Activated CD4-positive, alpha-beta T cell treated with anti-CD3 and anti-CD28 coated beads for 24 hours (primary cell): ENCODE measurements around the gene RALB.
"Not testable (repeated sequence)": the region's sequence is repeated elsewhere in the genome, so short reads cannot be mapped to it uniquely, and the experiment has no call there.

Experiments
- DNase-seq, 2 donors: peaks; one replicate each; pipeline ENCODE4 v3.0.0-alpha.2; 2020; ENCODE audit warnings: low read depth in 2 of 2

The RALB gene

DNA sequence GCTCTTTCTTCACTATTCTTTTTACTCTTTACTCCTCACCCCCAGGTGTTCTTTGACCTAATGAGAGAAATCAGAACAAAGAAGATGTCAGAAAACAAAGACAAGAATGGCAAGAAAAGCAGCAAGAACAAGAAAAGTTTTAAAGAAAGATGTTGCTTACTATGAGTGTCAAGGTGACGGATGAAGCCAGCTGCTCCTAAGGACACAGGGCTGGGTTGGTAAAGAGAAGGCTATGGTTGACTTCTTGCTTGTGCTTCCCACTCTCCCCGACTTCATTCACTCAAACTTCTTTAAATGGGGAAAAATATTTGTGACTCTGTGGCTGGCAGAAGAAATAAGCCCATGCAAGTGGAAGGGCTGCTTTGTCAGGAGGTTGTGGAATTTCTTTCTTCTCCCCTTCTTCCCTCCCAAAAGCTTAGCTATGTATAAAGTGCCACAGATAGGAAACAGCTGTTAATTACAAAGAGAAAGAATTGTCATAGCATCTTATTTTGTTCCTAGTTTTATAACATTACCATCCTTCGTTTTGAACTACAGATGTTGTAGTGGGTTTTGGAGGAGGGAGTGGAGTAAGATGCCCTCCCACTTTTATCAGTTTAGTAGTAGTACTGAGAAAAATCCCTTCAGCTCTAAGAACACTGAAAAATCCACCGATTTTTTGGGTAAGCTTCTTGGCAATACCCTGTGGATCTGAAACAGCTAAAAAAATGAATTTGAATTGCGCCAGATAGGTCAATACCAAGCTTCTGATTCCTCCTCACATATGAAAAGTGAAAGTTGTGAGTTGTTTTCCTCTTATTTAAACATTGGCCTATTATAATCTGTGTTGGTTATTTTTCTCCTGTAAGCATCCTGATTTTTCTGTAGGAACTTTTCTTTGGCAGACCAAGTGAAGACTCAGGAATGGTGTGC is 40.7 kb downstream of the RALB start:
- no peak for DNase-seq

DNA sequence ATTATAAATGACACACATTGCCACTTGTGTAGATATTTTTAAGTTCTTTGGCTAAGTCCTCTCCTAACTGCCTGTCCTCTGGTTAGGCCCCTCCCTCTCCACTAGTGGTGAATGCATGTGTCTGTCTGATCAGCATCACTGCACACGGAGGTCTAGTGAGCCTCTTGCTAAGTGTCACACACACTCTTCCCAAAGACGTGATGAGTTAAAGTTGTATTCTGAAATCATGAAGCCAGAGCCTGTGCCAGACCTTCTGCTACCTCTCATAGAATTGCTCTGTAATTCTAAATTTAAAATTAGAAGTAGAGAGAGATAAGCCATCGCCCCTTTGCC is 41.3 kb downstream of the RALB start:
- no peak for DNase-seq

DNA sequence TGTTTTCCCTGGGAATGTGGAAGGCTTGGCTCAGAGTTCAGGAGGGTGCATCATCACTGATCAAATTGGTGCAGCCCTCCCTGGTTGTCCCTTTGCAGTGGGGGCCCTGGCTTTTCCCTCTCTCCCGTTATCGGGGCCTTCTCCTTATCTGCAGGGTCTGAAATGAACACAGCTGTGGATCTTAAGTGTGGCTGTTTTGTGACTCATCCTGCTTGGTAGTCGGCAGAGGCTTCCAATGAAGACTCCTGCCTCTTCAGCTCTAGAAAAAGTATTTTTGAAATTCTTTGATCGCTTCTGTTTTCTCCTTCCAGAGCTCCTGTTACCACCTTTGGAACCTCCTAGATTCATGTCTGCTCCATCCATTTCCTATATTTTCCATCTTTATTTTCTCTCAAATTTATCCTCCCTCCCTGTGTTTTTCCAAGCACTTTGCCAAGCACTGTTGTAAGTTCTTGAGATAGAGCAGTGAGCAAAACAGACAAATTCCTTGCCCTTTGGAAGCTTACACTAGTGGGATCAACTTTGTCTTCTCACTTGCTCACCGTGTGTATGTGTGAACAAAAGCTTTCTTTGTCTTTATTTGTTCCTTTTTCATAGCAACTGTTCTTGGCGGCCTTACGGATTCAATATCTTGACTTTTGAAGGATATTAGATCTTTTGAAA is 45.7 kb downstream of the RALB start:
- DNase-seq, result no peak

GRCh38 chr2:120299004-120299403 is 46.4 kb downstream of the RALB start:
- DNase-seq, result no peak

GRCh38 chr2:120299561-120299960 is 46.9 kb downstream of the RALB start:
- no peak for DNase-seq

GRCh38 chr2:120300385-120300784 is 47.7 kb downstream of the RALB start:
- no peak for DNase-seq

DNA sequence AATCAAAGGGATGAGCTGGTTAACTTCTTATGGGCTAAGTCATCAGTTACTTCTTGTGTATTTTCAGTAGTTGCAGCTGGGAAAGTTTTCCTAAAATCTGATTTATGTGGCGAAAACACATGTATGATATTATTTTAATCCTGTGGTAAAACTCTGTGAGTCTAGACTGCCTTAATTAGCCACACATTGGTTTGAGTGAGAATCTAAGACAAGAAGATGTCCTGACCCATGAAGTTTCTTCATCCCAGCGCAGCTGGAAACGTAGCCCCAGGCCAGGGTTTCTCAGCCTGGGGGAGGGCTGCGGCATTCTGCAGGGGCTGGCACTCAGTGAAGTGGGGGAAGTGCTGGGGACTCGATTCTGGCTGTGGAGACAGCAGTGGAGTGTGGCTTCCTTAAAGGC is 48.6 kb downstream of the RALB start:
- no peak for DNase-seq

DNA sequence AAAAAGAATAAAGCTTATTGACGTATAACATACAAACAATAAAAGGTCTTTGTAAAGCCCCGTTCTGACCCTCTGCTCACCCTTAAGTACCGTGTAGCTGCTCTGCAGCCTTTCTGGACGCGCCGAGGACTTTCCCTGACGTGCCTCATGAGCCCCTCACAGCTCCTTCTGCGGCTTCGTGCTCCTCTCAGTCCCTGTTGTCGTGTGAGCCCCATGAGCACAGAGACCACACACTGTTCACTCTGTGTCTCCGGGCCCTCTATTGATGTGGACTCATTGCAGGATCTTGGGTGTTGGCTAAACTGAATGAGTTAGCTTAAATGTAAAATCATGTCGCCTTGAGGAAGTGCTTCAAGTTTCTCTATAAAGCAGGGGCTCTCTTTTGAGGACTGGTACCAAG is 49.6 kb downstream of the RALB start:
- DNase-seq, result no peak

DNA sequence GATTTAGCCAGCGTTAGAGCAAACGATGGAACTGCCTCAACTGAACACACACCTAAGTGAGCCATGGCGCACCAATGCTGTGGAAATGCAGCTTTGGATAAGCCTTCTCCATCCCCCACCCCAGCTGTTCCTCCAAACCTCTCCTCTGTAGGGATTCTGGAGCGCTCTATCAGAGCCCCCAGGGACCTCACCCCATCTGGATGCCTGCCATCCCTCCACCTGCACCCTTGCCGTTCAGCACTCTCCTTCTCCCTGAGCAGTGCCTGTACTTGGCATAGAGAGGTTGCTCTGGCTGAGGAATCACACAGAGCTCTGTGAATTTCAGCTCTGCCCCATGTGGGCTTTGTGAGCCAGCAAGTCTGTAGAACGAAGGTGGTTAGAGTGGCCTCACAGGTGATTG is 50.5 kb downstream of the RALB start:
- DNase-seq, result no peak

DNA sequence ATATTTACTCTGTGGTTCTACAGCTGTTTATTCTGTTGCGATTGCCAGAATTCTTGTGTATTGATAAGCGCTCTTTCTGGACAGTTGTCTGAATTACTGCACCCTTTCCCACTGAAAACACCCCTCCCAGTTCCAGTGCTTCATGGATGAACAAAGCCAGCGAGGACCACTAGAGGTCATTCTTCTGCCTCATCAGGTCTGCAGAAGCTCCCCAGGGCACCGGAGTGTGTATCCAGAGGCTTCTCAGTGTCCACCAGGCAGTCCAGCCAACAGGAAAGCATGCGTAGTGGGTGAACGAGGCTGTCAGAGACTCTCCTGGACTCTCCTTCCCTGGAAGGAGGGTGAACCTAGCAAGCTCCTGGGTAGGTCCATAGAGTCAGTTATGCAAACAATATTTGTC is 52.6 kb downstream of the RALB start:
- no peak for DNase-seq

GRCh38 chr2:120305937-120306490 is 53.4 kb downstream of the RALB start:
- no peak for DNase-seq

GRCh38 chr2:120307482-120307881 is 54.8 kb downstream of the RALB start:
- DNase-seq, result no peak

- DNase-seq, result no peak
These were observed 55.6 kb downstream of the RALB start for GRCh38 chr2:120308038-120308910.

DNA sequence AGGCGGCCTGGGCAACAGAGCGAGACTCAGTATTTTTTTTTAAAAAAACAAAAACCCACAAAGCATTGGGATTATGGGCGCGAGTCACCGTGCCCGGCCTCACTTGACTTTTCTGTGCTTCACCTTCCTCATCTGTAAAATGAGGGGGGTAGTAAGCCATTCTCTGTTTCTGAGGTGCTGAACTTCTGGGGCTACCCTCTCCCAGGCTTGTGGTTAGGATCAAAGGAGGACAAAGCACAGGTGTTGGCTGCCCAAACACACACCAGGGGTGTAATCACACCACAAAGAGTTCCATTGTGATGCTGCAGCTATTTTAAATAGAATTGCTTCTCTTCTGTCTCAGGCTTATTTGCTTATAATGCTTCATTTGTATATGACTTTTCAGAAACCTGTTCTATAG is 57.5 kb downstream of the RALB start:
- DNase-seq, result no peak

DNA sequence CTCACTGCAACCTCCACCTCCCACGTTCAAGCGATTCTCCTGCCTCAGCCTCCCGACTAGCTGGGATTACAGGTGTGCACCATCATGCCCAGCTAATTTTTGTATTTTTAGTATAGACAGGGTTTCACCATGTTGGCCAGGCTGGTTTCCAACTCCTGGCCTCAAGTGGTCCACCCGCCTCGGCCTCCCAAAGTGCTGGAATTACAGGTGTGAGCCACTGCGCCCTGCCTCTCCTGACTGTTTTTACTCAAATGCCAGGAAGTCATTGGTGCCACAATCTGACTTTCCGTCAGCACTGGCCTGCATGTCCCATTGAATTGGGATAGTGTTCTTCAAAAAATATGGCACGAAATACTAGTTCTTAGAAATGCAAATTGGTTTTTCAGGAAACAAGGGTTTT is 58.2 kb downstream of the RALB start:
- DNase-seq, result not testable (repeated sequence)

GRCh38 chr2:120312076-120312475 is 59.4 kb downstream of the RALB start:
- no peak for DNase-seq

DNA sequence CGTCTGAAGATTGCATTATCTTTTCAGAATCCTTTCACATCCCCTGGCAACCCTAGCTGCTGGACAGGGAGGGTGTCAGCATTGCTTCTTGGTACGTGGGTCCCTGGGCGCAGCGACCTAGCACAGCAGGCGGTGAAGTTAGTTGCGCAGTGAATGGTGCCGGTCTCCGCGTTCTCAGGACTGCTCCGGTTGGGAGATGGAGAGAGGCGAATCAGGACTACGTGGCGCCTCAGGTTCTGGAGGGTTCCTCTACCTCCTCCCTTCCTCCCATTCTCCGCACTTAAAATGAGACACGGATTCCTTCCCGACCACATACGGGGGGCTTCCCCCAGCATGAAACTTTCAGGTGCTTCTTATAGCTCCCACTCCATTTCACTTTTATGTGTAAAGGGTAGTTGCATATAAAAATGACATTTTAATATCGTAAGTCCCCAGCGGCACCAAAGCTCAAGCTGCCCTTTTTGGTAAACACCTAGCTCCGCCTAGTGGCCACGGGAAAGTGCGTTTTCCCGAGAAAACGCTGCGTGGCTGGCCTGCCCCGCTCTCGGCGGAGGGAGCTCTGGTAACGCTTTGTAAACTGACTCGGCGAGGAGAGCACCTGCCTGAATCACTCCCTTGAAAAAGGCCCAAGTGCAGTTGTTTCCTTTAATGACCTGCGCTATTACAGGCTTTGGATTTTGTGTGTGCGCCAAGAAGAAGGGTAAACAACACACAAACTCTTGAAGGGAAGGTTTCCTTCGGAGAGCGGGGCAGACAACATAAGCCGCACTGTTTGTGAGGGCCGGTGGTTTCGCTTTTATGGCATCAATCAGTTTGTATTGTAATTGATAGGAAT is 60.4 kb downstream of the RALB start:
- DNase-seq, result peak; percentile 69 to 77

- no peak for DNase-seq
These were observed 61.3 kb downstream of the RALB start for GRCh38 chr2:120313695-120314615.

DNA sequence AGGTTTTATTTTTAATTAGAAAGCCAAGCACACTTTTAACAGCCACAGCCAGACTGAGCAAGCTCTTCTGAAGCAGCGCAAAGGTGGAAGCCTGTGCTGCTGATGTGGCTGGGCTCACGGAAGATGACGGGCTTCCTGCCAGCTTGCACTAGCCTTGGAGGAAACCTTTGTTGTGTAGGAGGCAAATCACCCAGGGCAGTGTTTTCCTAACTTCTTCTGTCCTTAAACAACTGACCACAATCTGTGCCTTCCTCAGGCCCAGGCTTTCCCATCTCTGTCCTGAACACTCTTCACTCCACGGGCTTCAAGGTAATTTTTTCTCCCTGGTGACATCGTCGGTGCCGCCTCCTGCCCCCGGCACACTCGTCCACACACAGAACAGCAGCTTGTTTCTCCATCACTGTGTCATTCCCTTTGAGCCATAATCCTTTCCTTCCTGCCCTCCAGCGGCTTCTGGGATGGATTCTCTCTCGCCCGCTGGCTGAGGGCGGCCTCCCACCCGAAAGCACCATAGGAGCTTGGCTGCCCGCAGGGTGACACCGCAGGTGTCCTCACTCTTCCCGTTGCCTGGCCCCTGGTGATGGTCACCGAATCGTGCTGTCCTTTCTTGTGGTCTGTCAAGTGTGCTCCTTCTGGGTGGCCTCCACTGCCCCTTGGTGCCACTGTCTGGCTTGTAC is 62.2 kb downstream of the RALB start:
- DNase-seq, result no peak
